H9 (cell line): Measurements from ENCODE around the gene ERP29. TPM values are rescaled to one million over a fixed set of nuclear protein-coding genes. Genes with fewer than 3 reads are reported as not detected.

Source experiments
- DNase-seq: peaks from one replicate; pipeline ENCODE4 v3.0.0-alpha.2; 2017
- H2AFZ ChIP-seq: one replicate; pipeline ENCODE4 v1.6.1; 2013; ENCODE audit warnings: mild to moderate bottlenecking, low read length, control low read depth, moderate library complexity
- H2AK5ac ChIP-seq: 2 replicates; pipeline ENCODE4 v1.6.1; 2013; ENCODE audit warnings: low read length, control low read depth, mixed read lengths; ENCODE audit not compliant: insufficient read length
- H2BK120ac ChIP-seq: one replicate; pipeline ENCODE4 v1.6.1; 2013; ENCODE audit warnings: low read depth, mild to moderate bottlenecking, low read length, control low read depth, inconsistent platforms; ENCODE audit not compliant: poor library complexity, severe bottlenecking
- H2BK12ac ChIP-seq: 2 replicates; pipeline ENCODE4 v1.6.1; 2013; ENCODE audit warnings: low read length, control low read depth, mixed read lengths, low read depth; ENCODE audit not compliant: insufficient read length
- H2BK15ac ChIP-seq: 2 replicates; pipeline ENCODE4 v1.6.1; 2013; ENCODE audit warnings: low read depth, low read length, control low read depth
- H2BK20ac ChIP-seq: one replicate; pipeline ENCODE4 v1.6.1; 2013; ENCODE audit warnings: low read depth, mild to moderate bottlenecking, low read length, control low read depth, inconsistent platforms; ENCODE audit not compliant: poor library complexity, severe bottlenecking
- H2BK5ac ChIP-seq: 2 replicates; pipeline ENCODE4 v1.6.1; 2013; ENCODE audit warnings: low read length, control low read depth, mixed read lengths; ENCODE audit not compliant: insufficient read length
- H3K14ac ChIP-seq: 2 replicates; pipeline ENCODE4 v1.6.1; 2013; ENCODE audit warnings: low read length, control low read depth; ENCODE audit not compliant: insufficient read depth
- H3K18ac ChIP-seq: 2 replicates; pipeline ENCODE4 v1.6.1; 2013; ENCODE audit warnings: low read depth, mild to moderate bottlenecking, mixed read lengths, low read length, control low read depth; ENCODE audit not compliant: insufficient read length
- H3K23ac ChIP-seq: 2 replicates; pipeline ENCODE4 v1.6.1; 2013; ENCODE audit warnings: low read length, control low read depth, mixed read lengths, low read depth; ENCODE audit not compliant: insufficient read length
- H3K23me2 ChIP-seq: 2 replicates; pipeline ENCODE4 v1.6.1; 2013; ENCODE audit warnings: low read depth, mild to moderate bottlenecking, mixed read lengths, low read length, control low read depth; ENCODE audit not compliant: insufficient read length, poor library complexity, severe bottlenecking
- H3K27ac ChIP-seq: 2 replicates; pipeline ENCODE4 v1.5.1; 2013; ENCODE audit warnings: low read length, control low read depth, mixed read lengths, low read depth; ENCODE audit not compliant: insufficient read length
- H3K27me3 ChIP-seq: 2 replicates; pipeline ENCODE4 v1.6.1; 2013; ENCODE audit warnings: low read length, control low read depth, inconsistent platforms; ENCODE audit not compliant: insufficient read depth
- H3K4ac ChIP-seq: 2 replicates; pipeline ENCODE4 v1.6.1; 2013; ENCODE audit warnings: low read depth, mild to moderate bottlenecking, control low read depth, inconsistent platforms, low read length, moderate library complexity
- H3K4me1 ChIP-seq: 2 replicates; pipeline ENCODE4 v1.6.1; 2013; ENCODE audit warnings: low read length, control low read depth, inconsistent platforms; ENCODE audit not compliant: insufficient read depth
- H3K4me2 ChIP-seq: 2 replicates; pipeline ENCODE4 v1.6.1; 2013; ENCODE audit warnings: low read length, control low read depth, mixed read lengths; ENCODE audit not compliant: insufficient read length, insufficient read depth
- H3K56ac ChIP-seq: 2 replicates; pipeline ENCODE4 v1.6.1; 2013; ENCODE audit warnings: low read depth, mild to moderate bottlenecking, mixed read lengths, low read length, control low read depth; ENCODE audit not compliant: insufficient read length
- H3K79me1 ChIP-seq: 2 replicates; pipeline ENCODE4 v1.6.1; 2013; ENCODE audit warnings: low read depth, mild to moderate bottlenecking, moderate library complexity, low read length, control low read depth, inconsistent platforms; ENCODE audit not compliant: insufficient read depth, poor library complexity, severe bottlenecking
- H3K79me2 ChIP-seq: 2 replicates; pipeline ENCODE4 v1.6.1; 2013; ENCODE audit warnings: low read length, control low read depth, inconsistent platforms; ENCODE audit not compliant: insufficient read depth
- H3K9ac ChIP-seq: 2 replicates; pipeline ENCODE4 v1.6.1; 2013; ENCODE audit warnings: low read length, control low read depth, mixed read lengths; ENCODE audit not compliant: insufficient read length; ENCODE audit errors: extremely low read depth
- H3K9me3 ChIP-seq: one replicate; pipeline ENCODE4 v1.6.1; 2013; ENCODE audit warnings: low read depth, low read length, inconsistent platforms; ENCODE audit not compliant: control insufficient read depth
- H3T11ph ChIP-seq: one replicate; pipeline ENCODE4 v1.6.1; 2013; ENCODE audit warnings: mild to moderate bottlenecking, low read length, control low read depth, inconsistent platforms
- H4K20me1 ChIP-seq: one replicate; pipeline ENCODE4 v1.6.1; 2013; ENCODE audit not compliant: control insufficient read depth, insufficient read length, insufficient read depth
- H4K5ac ChIP-seq: 2 replicates; pipeline ENCODE4 v1.6.1; 2013; ENCODE audit warnings: low read depth, mild to moderate bottlenecking, mixed read lengths, low read length, control low read depth; ENCODE audit not compliant: insufficient read length
- H4K8ac ChIP-seq: replicated peaks from 2 replicates; pipeline ENCODE4 v1.6.1; 2013; ENCODE audit warnings: low read length, control low read depth, mixed read lengths, low read depth; ENCODE audit not compliant: insufficient read length
- H4K91ac ChIP-seq: 2 replicates; pipeline ENCODE4 v1.6.1; 2013; ENCODE audit warnings: low read depth, mild to moderate bottlenecking, moderate library complexity, mixed read lengths, low read length, control low read depth; ENCODE audit not compliant: insufficient read length
- H3K27ac Mint-ChIP-seq, 3 experiments: 2 replicates in 2 of 3; 3 replicates in 1 of 3; pipeline ENCODE4 v1.8.0; 2020 to 2021; ENCODE audit warnings: mixed read lengths in 3 of 3, mild to moderate bottlenecking in 1 of 3, moderate library complexity in 1 of 3
- H3K27me3 Mint-ChIP-seq: 2 replicates; pipeline ENCODE4 v1.8.0; 2021; ENCODE audit warnings: low read depth, mild to moderate bottlenecking, moderate library complexity, mixed read lengths
- H3K36me3 Mint-ChIP-seq, 3 experiments: 2 replicates in 2 of 3; 3 replicates in 1 of 3; pipeline ENCODE4 v1.8.0; 2020 to 2021; ENCODE audit warnings: low read depth in 3 of 3, mixed read lengths in 3 of 3; ENCODE audit not compliant: insufficient read depth in 1 of 3
- H3K4me1 Mint-ChIP-seq, 2 experiments: 2 replicates each; pipeline ENCODE4 v1.8.0; 2020; ENCODE audit warnings: mixed read lengths in 2 of 2
- H3K4me3 Mint-ChIP-seq, 2 experiments: 2 replicates in 1 of 2; 3 replicates in 1 of 2; pipeline ENCODE4 v1.8.0; 2020 to 2021; ENCODE audit warnings: mild to moderate bottlenecking in 2 of 2, mixed read lengths in 2 of 2, moderate library complexity in 1 of 2
- H3K9me3 Mint-ChIP-seq, 2 experiments: 2 replicates in 1 of 2; 3 replicates in 1 of 2; pipeline ENCODE4 v1.8.0; 2020; ENCODE audit warnings: mild to moderate bottlenecking in 2 of 2, mixed read lengths in 2 of 2, moderate library complexity in 1 of 2
- WGBS: extraction: QIAGEN DNeasy Blood & Tissue Kit; methylation state at CpG from one replicate; pipeline ENCODE4 v1.1.7; 2013; ENCODE audit warnings: missing lambda C conversion rate, low lambda C conversion rate, mixed read lengths; ENCODE audit not compliant: insufficient read length; ENCODE audit errors: extremely low coverage; 5-methylcytosine and 5-hydroxymethylcytosine counted together
- long read RNA-seq: library from polyadenylated mRNA; unstranded; transcript quantifications from one replicate; pipeline ENCODE4 v2.0.0, GENCODE V29; 2020
- total RNA-seq: library from RNA; stranded (reverse); gene quantifications from 2 replicates; pipeline ENCODE4 v1.2.1, GENCODE V29; 2021
- TF ChIP-seq, protein P1 (sequence below): fragments of 200-600 bp; sonication (generic); conservative IDR thresholded peaks from 3 replicates; pipeline ENCODE4 v1.8.0; 2021; ENCODE audit warnings: antibody characterized with exemption, mild to moderate bottlenecking

Gene ERP29
- 160 and 164 TPM in 2 replicates for total RNA-seq
- long read RNA-seq, transcript ERP29-202 (2 exons, 1,333 nt) = minor isoform, 29 of 693 reads
- long read RNA-seq, transcript ERP29-201 (3 exons, 1,735 nt) = major isoform, 634 of 693 reads
- long read RNA-seq, partial matches to known transcripts = 2 of 693 reads
- long read RNA-seq, other reads (novel, unspliced or antisense) = 28 of 693 reads

- H3K79me2 ChIP-seq = peaks cover 20% of the 10 kb centered on the region; the same call in 1 of the 2 replicates
- H3K4me1 ChIP-seq = no peaks in the 10 kb centered on the region
- Mint-ChIP-seq H3K4me3 (peak within 1 kb of the TSS; percentile 83 to 97), H3K27ac (peak within 1 kb of the TSS; percentile 98 to 99 (median 99)), H3K9me3 (peaks cover 3 to 4% of the 10 kb centered on the region in 2 experiments; a peak in 3 of 5 replicates), H3K36me3 (peaks cover 19 to 37% (median 33%) of the 10 kb centered on the region in 3 experiments), H3K27me3 (no peaks in the 10 kb centered on the region; the same call in 1 of the 2 replicates), H3K4me1 (peaks cover 17 to 23% of the 10 kb centered on the region in 2 experiments)
- H3K4me2 ChIP-seq = peak within 1 kb of the TSS; percentile 54
- H3K4ac ChIP-seq = no peak within 1 kb of the TSS; the same call in 1 of the 2 replicates
- H3T11ph ChIP-seq = no peak within 1 kb of the TSS
- no peak within 1 kb of the TSS for H2AK5ac ChIP-seq
- no peaks in the 10 kb centered on the region for H3K9me3 ChIP-seq
- peak; percentile 100 for DNase-seq
- no peak within 1 kb of the TSS for H3K56ac ChIP-seq
- no peak within 1 kb of the TSS for H2BK12ac ChIP-seq
- no peak within 1 kb of the TSS for H2BK15ac ChIP-seq
- H2AFZ ChIP-seq = no peak within 1 kb of the TSS
- H3K27me3 ChIP-seq = no peaks in the 10 kb centered on the region
- WGBS = no CpG with 5 or more reads among the region's 67 CpGs
- H4K8ac ChIP-seq = no peak within 1 kb of the TSS
- no peaks in the 10 kb centered on the region for H4K20me1 ChIP-seq
- H2BK20ac ChIP-seq = no peak within 1 kb of the TSS
- TF ChIP-seq, protein P1, sequence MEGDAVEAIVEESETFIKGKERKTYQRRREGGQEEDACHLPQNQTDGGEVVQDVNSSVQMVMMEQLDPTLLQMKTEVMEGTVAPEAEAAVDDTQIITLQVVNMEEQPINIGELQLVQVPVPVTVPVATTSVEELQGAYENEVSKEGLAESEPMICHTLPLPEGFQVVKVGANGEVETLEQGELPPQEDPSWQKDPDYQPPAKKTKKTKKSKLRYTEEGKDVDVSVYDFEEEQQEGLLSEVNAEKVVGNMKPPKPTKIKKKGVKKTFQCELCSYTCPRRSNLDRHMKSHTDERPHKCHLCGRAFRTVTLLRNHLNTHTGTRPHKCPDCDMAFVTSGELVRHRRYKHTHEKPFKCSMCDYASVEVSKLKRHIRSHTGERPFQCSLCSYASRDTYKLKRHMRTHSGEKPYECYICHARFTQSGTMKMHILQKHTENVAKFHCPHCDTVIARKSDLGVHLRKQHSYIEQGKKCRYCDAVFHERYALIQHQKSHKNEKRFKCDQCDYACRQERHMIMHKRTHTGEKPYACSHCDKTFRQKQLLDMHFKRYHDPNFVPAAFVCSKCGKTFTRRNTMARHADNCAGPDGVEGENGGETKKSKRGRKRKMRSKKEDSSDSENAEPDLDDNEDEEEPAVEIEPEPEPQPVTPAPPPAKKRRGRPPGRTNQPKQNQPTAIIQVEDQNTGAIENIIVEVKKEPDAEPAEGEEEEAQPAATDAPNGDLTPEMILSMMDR = peak; percentile 63
- H3K79me1 ChIP-seq = peaks cover 5% of the 10 kb centered on the region
- H3K14ac ChIP-seq = peak within 1 kb of the TSS; percentile 79
- H3K9ac ChIP-seq = peak within 1 kb of the TSS; percentile 83
- H2BK5ac ChIP-seq = no peak within 1 kb of the TSS
- peak within 1 kb of the TSS; percentile 73 for H3K18ac ChIP-seq
- no peak within 1 kb of the TSS for H2BK120ac ChIP-seq
- peaks cover 3% of the 10 kb centered on the region for H3K23me2 ChIP-seq
- no peak within 1 kb of the TSS for H4K5ac ChIP-seq
- H3K23ac ChIP-seq = no peak within 1 kb of the TSS
- H3K27ac ChIP-seq = peak within 1 kb of the TSS; percentile 13
- peak within 1 kb of the TSS; percentile 32 for H4K91ac ChIP-seq
These were observed at the start of gene ERP29, which contains the start of gene TMEM116 for GRCh38 chr12:112012775-112013600. TSS of gene ERP29 (plus strand) at chr12:112013426. CDS start at chr12:112013466, 40 bp downstream. TSS of gene TMEM116 (minus strand) at chr12:112013165. CDS start at chr12:112005270, 7,895 bp downstream.
